Measurements from ENCODE around the gene PHF20. TPM values are rescaled to one million over a fixed set of nuclear protein-coding genes. Genes with fewer than 3 reads are reported as not detected.

The PHF20 gene
- total and polyA plus RNA-seq, 2 of the 13 experiments (the other 11 are each of a cell fraction or from before 2014, with no cell fraction given) = 22.8 to 34.1 TPM

DNA sequence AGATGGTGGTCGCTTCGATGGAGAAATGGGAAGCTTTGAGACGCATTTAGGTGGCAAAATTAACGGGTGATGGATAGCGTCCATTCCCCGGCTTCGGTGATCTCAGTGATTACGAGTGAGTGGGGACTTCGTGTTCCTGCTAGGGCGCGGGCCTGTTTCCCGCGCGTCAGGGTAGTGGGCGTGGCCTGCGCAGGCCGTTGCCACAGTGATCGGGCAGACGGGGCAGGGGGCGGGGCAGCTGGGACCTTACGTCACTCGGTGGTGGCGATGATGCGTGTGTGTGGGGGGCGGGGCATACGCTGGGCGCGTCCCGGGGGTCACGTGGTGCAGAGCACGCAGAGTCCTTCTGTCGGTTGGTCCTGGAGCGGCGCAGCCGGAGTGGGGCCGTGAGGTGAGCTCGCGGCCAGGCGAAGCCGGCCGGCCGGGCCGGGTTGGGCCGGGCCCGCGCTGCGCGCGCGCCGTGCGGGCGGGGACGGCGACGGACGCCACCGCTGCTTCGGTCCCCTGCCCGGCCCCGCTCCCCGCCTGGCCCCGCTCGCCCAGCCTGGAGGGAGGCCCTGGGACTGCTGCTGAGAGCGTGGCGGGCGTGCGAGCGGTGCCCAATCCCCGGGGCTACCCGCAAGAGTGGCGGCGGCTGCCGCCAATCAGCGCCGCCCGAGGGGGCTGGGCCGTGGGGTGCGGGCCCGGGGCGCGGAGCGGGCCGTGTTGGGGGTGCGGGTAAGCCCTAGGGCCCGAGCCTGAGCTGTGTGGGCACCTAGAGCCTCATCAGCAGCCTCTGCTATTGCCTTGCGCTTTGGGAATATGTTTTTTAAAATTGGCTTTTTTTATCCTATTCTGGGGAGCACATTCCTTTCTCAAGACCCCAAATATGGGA is at the start of gene PHF20 (continued):
- TF ChIP-seq HDAC6 (IDR thresholded peaks at IDR 0.05; ENCODE audit: low read depth, low read length) = no peak
- peak; percentile 75 for TF ChIP-seq BHLHE40 (IDR thresholded peaks at IDR 0.05; ENCODE audit: low read length)
- TF ChIP-seq MZF1 (CRISPR knock-in tag; IDR thresholded peaks at IDR 0.05; ENCODE audit: borderline replicate concordance) = no peak; the same call in 1 of the 2 replicates
- TF ChIP-seq, protein P1, sequence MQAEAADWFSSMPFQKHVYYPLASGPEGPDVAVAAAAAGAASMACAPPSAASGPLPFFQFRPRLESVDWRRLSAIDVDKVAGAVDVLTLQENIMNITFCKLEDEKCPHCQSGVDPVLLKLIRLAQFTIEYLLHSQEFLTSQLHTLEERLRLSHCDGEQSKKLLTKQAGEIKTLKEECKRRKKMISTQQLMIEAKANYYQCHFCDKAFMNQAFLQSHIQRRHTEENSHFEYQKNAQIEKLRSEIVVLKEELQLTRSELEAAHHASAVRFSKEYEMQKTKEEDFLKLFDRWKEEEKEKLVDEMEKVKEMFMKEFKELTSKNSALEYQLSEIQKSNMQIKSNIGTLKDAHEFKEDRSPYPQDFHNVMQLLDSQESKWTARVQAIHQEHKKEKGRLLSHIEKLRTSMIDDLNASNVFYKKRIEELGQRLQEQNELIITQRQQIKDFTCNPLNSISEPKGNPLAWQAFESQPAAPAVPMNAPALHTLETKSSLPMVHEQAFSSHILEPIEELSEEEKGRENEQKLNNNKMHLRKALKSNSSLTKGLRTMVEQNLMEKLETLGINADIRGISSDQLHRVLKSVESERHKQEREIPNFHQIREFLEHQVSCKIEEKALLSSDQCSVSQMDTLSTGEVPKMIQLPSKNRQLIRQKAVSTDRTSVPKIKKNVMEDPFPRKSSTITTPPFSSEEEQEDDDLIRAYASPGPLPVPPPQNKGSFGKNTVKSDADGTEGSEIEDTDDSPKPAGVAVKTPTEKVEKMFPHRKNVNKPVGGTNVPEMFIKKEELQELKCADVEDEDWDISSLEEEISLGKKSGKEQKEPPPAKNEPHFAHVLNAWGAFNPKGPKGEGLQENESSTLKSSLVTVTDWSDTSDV (CRISPR knock-in tag; IDR thresholded peaks at IDR 0.05) = peak; percentile 90; the same call in 1 of the 2 replicates
- TF ChIP-seq RFX5 (IDR thresholded peaks at IDR 0.05; ENCODE audit: low read depth, low read length) = peak; percentile 27; the same call in 1 of the 2 replicates
- peak; percentile 27; the same call in 1 of the 2 replicates for TF ChIP-seq ZNF720 (CRISPR knock-in tag; IDR thresholded peaks at IDR 0.05)
- peak; percentile 4; the same call in 1 of the 2 replicates for TF ChIP-seq ZNF816 (CRISPR knock-in tag; IDR thresholded peaks at IDR 0.05; ENCODE audit: borderline replicate concordance)
- no peak; the same call in none of the 2 replicates for TF ChIP-seq ZNF264 (CRISPR knock-in tag; IDR thresholded peaks at IDR 0.05)
- peak; percentile 89; the same call in 1 of the 2 replicates for TF ChIP-seq ZNF841 (CRISPR knock-in tag; IDR thresholded peaks at IDR 0.05; ENCODE audit: borderline replicate concordance)
- no peak for TF ChIP-seq NR3C1 (CRISPR knock-in tag; IDR thresholded peaks at IDR 0.05)
- TF ChIP-seq ZBTB42 (CRISPR knock-in tag; IDR thresholded peaks at IDR 0.05) = peak; percentile 57
- peak; percentile 49 for TF ChIP-seq HNRNPH1 (optimal IDR thresholded peaks at IDR 0.05; ENCODE audit: low read depth, low read length)
- no peak for TF ChIP-seq RORA (CRISPR knock-in tag; IDR thresholded peaks at IDR 0.05)
- TF ChIP-seq PAX8 (CRISPR knock-in tag; IDR thresholded peaks at IDR 0.05; ENCODE audit: borderline replicate concordance) = no peak; the same call in 1 of the 2 replicates
- TF ChIP-seq NCOA5 (CRISPR knock-in tag; IDR thresholded peaks at IDR 0.05) = no peak
- no peak for TF ChIP-seq ZNF543 (CRISPR knock-in tag; IDR thresholded peaks at IDR 0.05)
- TF ChIP-seq ZNF646 (CRISPR knock-in tag; IDR thresholded peaks at IDR 0.05) = no peak
- TF ChIP-seq ZNF256 (CRISPR knock-in tag; conservative IDR thresholded peaks at IDR 0.05) = peak; percentile 97; the same call in 1 of the 2 replicates
